Adrenal gland (tissue), 12 donors: ENCODE data around the gene C8G. TPM values are rescaled to one million over a fixed set of nuclear protein-coding genes. Genes with fewer than 3 reads are reported as not detected.

Experiments
- DNase-seq, 7 donors: peaks; one replicate each; pipeline ENCODE4 v3.0.0-alpha.2; 2019 to 2020
- H3K27ac ChIP-seq, 5 donors: fragments of 200-600 bp; sonication (generic) in 4 of 5; 1 replicate in 3 of 5; 2 replicates in 2 of 5; pipeline versions ENCODE4 v1.5.1 to v1.8.0; 2016 to 2020; ENCODE audit warnings: mild to moderate bottlenecking in 1 of 5
- H3K27me3 ChIP-seq: fragments of 200-600 bp; 2 replicates; pipeline ENCODE4 v1.8.0; 2021
- H3K36me3 ChIP-seq, 2 donors: fragments of 200-600 bp; replicated peaks in 1 of 2; 1 replicate in 1 of 2; 2 replicates in 1 of 2; pipeline versions ENCODE4 v1.5.1 to v1.8.0; 2018 to 2022
- H3K4me1 ChIP-seq, 2 donors: fragments of 200-600 bp; replicated peaks in 1 of 2; 1 replicate in 1 of 2; 2 replicates in 1 of 2; pipeline versions ENCODE4 v1.5.1 to v1.8.0; 2018 to 2021
- H3K4me3 ChIP-seq, 4 donors: fragments of 200-600 bp; sonication (generic) in 3 of 4; one replicate each; pipeline ENCODE4 v1.5.1; 2016 to 2018
- H3K9me3 ChIP-seq, 3 donors: fragments of 200-600 bp; sonication (generic) in 1 of 3; replicated peaks in 1 of 3; 1 replicate in 2 of 3; 2 replicates in 1 of 3; pipeline versions ENCODE4 v1.5.1 to v1.8.0; 2016 to 2021
- POLR2A ChIP-seq, 2 donors: fragments of 450-650 bp; IDR thresholded peaks; one replicate each; pipeline ENCODE4 v1.6.1; 2017; ENCODE audit warnings: antibody characterized with exemption in 2 of 2, mild to moderate bottlenecking in 2 of 2, moderate library complexity in 1 of 2
- WGBS, 4 donors: extraction: QIAGEN DNeasy Blood & Tissue Kit in 2 of 4; methylation state at CpG; one replicate each; pipeline versions ENCODE4 v1.1.5 to v1.1.7; 2013 to 2017; 5-methylcytosine and 5-hydroxymethylcytosine counted together
- intact Hi-C, 2 donors: fragments of 100-400 bp; cut with DNase I; formaldehyde crosslinking; loops; one replicate each; pipeline versions ENCODE4 v1.14.1 to v1.15.0; 2022 to 2023
- polyA plus RNA-seq, 3 donors: library from polyadenylated mRNA; stranded (reverse); fragments of 200-250 nt in 2 of 3; fragments of 350-450 nt in 1 of 3; fragmentation: Illumina TruSeq in 1 of 3; extraction: RNeasy Lipid Tissue Mini Kit (QIAGEN cat#74804) in 1 of 3; gene quantifications; one replicate each; pipeline ENCODE4 v1.2.3, GENCODE V29; 2013 to 2014
- total RNA-seq, 9 donors: library from RNA; depleted of rRNA in 4 of 9; stranded (reverse); fragments of >200 nt in 4 of 9; fragments of 120-200 nt in 1 of 9; fragmentation: NEBNext Ultra II Directional in 1 of 9; extraction: Animal tissue kit (Norgen Biotek cat#: 25700) in 1 of 9; gene quantifications; one replicate each; pipeline versions ENCODE4 v1.1.0 to v1.2.4, GENCODE V29; 2013 to 2023
- TF ChIP-seq, protein P1 (sequence below), 6 experiments: fragments of 450-650 bp in 4 of 6; fragments of 200-600 bp in 2 of 6; sonication (generic) in 1 of 6; IDR thresholded peaks; 1 replicate in 5 of 6; 2 replicates in 1 of 6; pipeline versions ENCODE4 v1.5.1 to v1.8.0; 2016 to 2021; ENCODE audit warnings: antibody characterized with exemption in 6 of 6, mild to moderate bottlenecking in 2 of 6, moderate library complexity in 1 of 6
- donor health status: healthy with polysubstance abuse.
- donor health status: Bipolar disorder and iron deficiency.
- donor health status: DM: yes; HTN: yes; CAD: no.
- donor health status: DM: no; HTN: no; CAD: no.
- donor health status: DM: no; HTN: no; CAD: no.
- donor health status: DM: yes; HTN: yes; CAD: no.

C8G gene
- total and polyA plus RNA-seq, 12 donors = 0.68 to 5.5 (median 2.2) TPM; not detected in 6

DNA sequence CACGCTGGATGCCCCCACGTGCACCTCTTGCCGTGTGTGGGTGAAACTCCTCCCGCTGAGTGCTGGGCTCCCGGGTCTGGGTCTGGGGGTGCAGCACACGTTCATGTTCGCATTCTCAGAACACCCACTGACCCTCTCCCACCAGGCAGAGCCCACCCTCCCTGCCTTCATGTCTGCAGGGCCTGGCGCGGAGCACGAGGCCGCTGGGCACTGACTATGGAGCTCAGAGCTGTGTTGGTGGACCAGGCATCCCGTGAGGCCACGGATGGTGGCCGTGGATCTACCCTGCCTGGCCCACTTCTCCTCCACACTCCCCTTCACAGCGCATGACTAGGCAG, 15.9 kb downstream of the C8G start:
- Histone ChIP-seq H3K27me3 (no peaks in the 10 kb centered on the region), H3K27ac (peak overlapping the region in 1 of 5 donors; percentile 65), H3K4me3 (no peak overlapping the region), H3K36me3 (no peaks in the 10 kb centered on the region), H3K4me1 (peaks cover 0 to 2% of the 10 kb centered on the region in 2 donors), H3K9me3 (no peaks in the 10 kb centered on the region)
- WGBS, 4 donors = 80 to 87% (median 84%) methylated on average over 10 to 15 of the region's 15 CpGs
- intact Hi-C loops = no loop called here
- TF ChIP-seq POLR2A (IDR thresholded peaks at IDR 0.05) = no peak
- TF ChIP-seq, protein P1, sequence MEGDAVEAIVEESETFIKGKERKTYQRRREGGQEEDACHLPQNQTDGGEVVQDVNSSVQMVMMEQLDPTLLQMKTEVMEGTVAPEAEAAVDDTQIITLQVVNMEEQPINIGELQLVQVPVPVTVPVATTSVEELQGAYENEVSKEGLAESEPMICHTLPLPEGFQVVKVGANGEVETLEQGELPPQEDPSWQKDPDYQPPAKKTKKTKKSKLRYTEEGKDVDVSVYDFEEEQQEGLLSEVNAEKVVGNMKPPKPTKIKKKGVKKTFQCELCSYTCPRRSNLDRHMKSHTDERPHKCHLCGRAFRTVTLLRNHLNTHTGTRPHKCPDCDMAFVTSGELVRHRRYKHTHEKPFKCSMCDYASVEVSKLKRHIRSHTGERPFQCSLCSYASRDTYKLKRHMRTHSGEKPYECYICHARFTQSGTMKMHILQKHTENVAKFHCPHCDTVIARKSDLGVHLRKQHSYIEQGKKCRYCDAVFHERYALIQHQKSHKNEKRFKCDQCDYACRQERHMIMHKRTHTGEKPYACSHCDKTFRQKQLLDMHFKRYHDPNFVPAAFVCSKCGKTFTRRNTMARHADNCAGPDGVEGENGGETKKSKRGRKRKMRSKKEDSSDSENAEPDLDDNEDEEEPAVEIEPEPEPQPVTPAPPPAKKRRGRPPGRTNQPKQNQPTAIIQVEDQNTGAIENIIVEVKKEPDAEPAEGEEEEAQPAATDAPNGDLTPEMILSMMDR (IDR thresholded peaks at IDR 0.05) = no peak
- no peak for DNase-seq

DNA sequence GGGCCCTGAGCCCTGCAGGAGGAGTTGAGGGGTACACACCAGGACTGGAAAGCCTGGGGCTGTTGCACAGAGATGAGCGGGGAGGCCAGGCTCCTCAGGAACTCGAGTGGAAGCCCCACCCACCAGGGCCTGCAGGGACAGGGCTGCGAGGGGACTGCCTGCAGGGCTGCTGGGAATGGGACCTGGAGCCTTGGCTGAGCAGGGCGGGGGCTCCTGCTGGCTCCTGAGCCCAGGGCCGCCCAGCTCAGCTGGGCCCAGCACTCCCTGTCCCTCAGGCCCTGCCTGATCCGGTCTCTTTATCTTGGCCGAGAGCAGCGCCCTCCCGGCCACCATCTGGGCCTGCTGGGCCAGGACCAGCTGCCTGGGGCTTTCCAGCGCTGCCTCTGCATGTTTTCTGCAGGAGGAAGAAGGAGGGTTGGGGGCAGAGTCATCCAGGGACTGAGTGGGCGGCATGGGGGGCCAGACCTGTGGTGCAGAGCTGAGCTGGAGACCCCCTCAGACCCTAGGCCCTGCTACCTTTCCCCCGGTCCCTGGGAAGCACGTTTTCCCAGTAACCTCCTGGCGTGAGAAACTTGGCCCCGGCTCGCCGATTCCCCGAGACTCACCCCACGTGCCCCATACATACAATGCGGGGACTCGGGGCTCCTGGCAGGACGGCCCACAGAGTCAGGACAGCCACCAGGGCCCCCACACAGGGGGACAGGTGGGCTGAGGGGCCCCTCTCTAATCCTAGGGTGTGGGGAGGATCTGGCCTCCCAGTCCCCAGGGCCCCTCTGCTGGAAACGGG, 16.4 kb downstream of the C8G start:
- Histone ChIP-seq H3K27ac (peak overlapping the region in 1 of 5 donors; percentile 65), H3K4me3 (no peak overlapping the region), H3K27me3 (no peaks in the 10 kb centered on the region), H3K4me1 (peaks cover 0 to 7% of the 10 kb centered on the region in 2 donors), H3K36me3 (no peaks in the 10 kb centered on the region), H3K9me3 (no peaks in the 10 kb centered on the region)
- DNase-seq = no peak
- intact Hi-C loops = no loop called here
- WGBS, 4 donors = 58 to 82% (median 72%) methylated on average over 15 to 23 of the region's 23 CpGs
- TF ChIP-seq, protein P1 (IDR thresholded peaks at IDR 0.05) = no peak
- TF ChIP-seq POLR2A (IDR thresholded peaks at IDR 0.05) = no peak

DNA sequence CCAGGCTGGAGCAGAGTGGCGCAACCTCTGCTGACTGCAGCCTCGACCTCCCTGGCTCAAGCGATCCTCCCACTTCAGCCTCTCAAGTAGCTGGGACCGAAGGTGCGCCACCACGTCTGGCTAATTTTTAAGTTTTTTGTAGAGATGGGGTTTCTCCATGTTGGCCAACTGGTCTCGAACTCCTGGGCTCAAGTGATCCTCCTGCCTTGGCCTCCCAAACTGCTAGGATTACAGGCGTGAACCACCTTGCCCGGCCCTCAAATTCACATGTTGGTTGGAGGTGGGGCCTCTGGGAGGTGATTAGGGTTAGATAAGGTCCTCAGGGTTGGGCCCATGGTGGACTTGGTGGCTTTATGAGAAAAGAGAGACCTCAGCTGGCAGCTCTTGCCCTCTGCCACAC, 17.1 kb downstream of the C8G start:
- WGBS, 4 donors = 91 to 98% (median 95%) methylated on average over 9 of the region's 9 CpGs
- no peak overlapping the region for H3K4me3 ChIP-seq
- no peaks in the 10 kb centered on the region for H3K36me3 ChIP-seq
- TF ChIP-seq, protein P1 (IDR thresholded peaks at IDR 0.05) = no peak
- TF ChIP-seq POLR2A (IDR thresholded peaks at IDR 0.05) = no peak
- no peak for DNase-seq
- no peak overlapping the region for H3K27ac ChIP-seq
- no peaks in the 10 kb centered on the region for H3K27me3 ChIP-seq
- intact Hi-C loops = no loop called here
- peaks cover 0 to 8% of the 10 kb centered on the region in 2 donors for H3K4me1 ChIP-seq
- H3K9me3 ChIP-seq = no peaks in the 10 kb centered on the region

DNA sequence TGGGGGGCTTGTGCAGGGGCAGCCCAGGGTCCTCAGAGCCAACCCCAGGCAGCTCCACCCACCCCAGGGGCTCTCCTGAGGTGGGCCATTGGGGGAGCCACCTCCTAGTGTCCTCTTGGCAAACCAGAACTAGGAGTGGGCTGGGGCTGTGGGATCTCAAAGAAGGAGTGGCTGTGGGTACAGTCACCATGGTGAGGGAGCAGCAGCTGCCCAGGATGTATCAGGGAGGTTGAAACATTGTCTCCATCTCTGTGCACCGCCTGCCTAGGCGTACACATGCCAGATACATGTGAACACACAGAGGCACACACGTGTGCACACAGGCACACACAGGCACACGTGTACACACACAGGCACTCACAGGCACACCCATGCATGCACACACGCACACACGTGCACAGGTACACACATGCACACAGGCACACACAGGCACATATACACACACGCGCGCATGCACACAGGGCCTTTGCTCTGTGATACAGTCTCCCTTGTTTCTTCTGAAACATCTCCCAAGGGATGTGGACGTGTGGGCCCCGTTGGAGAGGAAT, 17.7 kb downstream of the C8G start:
- no peak for TF ChIP-seq POLR2A (IDR thresholded peaks at IDR 0.05)
- TF ChIP-seq, protein P1 (IDR thresholded peaks at IDR 0.05) = no peak
- no peak overlapping the region for H3K27ac ChIP-seq

More for the DNA sequence above, 17.7 kb downstream of the C8G start:
- Histone ChIP-seq H3K4me3 (no peak overlapping the region), H3K36me3 (no peaks in the 10 kb centered on the region), H3K9me3 (no peaks in the 10 kb centered on the region), H3K27me3 (no peaks in the 10 kb centered on the region), H3K4me1 (peaks cover 0 to 8% of the 10 kb centered on the region in 2 donors)
- intact Hi-C loops = no loop called here
- no peak for DNase-seq
- 79 to 92% (median 86%) methylated on average over 8 to 11 of the region's 11 CpGs for WGBS, 4 donors
